PC-9 (cell line): Measurements from ENCODE around the gene SYT3.
"Not testable (repeated sequence)": the region's sequence is repeated elsewhere in the genome, so short reads cannot be mapped to it uniquely, and the experiment has no call there.

Source experiments
- CTCF ChIP-seq: fragments of 200-600 bp; sonication (generic); conservative IDR thresholded peaks from 2 replicates; pipeline ENCODE4 v1.6.1; 2017; ENCODE audit warnings: mixed run types, antibody characterized with exemption, mild to moderate bottlenecking, moderate library complexity
- EZH2 ChIP-seq: fragments of 200-600 bp; sonication (generic); IDR thresholded peaks from 2 replicates; pipeline ENCODE4 v1.8.0; 2017; ENCODE audit warnings: antibody characterized with exemption, low read depth

GRCh38 chr19:50618379-50618778, 21.3 kb downstream of the SYT3 start:
- not testable (repeated sequence) for TF ChIP-seq CTCF, EZH2
